ENCODE results near the gene SYT15B.
"Not testable (repeated sequence)": the region's sequence is repeated elsewhere in the genome, so short reads cannot be mapped to it uniquely, and the experiment has no call there.

The SYT15B gene

DNA sequence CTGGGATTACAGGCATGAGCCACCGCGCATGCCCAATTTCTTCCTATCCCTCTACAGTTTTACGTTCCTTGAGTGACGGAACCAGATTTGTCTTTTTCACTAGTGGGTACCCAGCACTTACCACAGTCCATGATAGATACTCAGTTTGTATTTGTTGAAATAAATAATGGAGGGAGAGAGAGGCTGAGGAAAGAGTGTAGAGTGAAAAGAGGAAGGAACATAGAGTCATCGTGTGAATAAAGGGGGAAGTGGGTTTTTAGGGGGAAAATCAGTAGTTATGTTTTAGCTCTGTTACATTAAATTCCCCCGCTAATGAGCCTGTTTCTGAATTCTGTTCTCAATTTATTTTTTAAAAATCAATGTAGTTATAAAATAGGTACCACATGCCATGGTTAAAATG, 37.7 kb downstream of the SYT15B start:
- not testable (repeated sequence) for DNase-seq (ENCODE audit: low spot score)

DNA sequence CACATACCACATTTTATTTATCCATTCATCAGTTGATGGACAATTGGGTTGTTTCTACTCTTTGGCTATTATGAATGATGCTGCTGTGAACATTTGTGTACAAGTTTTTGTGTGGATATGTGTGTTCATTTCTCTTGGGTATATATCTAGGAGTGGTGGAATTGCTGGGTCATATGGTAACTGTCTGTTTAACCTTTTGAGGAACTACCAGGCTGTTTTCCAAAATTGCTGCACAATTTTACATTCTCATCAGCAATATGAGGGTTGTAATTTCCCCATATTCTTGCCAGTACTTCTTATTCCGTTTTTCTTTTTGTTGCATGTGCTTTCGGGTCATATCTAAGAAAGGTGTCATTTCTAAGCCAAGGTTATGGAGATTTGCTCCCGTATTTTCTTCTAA, 38.3 kb downstream of the SYT15B start:
- DNase-seq (ENCODE audit: low spot score), result not testable (repeated sequence)

DNA sequence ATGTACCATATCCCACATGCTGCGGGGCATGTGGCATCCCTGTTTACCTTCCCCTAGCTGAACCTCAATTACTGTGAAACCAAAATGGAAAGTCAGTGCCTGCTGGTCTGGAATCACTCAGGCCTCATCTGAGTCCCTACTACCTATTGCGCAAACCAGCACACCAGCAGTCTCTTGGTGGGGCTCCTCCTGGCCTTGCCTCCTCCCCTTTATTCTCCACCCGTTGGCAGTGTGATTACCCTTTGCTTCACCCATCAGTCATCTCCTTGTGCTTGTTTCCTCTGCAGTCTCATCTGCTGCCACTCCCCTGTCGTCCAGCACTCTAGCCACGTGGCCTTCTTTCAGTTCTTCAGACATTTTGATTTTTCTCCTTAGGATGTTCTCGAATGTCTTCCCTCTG, 39.3 kb downstream of the SYT15B start:
- not testable (repeated sequence) for DNase-seq (ENCODE audit: low spot score)

DNA sequence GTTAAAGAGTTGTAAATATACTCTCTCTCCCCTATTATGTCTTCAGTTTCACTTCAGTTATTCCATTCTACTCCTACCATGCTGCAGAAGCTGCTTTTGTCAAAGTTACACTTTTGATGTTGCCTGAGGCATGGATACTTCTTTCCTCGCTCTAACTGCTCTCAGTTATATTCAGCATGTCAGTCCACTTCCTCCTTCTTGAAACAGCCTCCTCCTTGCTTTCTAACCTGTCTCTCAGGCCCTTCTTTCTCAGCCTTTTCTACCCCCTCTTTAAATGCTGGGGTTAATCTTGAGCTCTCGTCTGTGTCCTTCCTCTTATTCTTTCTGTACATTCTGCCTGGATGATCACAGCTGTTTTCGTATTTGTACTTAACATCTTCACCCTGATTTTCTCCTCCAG, 40.0 kb downstream of the SYT15B start:
- not testable (repeated sequence) for DNase-seq (ENCODE audit: low spot score)

DNA sequence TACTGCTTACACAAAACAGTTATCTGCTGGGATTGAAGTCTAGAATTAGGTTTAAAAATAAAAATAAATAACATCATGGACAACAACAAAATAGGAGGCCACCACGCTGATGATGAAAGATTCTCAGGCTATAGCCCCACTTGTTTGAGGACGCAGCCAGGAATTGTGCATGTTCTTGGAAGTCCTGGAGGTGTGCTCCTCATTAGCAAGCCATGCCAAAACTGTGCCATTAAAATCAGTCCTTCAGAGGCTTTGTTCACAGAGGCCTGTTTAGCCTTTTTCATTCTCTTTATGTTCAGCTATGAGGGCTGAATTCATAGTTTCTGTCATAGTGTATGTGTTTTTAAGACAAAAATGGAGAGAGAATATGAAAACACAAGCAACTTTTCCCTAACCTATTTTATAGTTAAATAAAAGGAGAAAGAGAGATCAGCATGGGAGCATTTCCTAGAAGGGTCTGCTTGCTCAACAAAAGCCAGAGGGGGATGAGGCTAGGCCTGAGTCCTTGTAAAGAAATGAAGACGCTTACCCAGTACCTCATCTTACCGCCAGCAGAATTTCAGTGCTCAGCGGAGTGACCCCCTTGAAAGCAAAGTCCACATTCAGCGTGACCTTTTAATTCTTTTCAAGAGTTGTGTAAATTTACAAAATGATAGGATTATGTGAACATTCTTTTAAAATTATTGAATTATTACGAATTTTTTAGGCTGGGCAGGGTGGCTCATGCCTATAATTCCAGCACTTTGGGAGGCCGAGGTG, 46.2 kb downstream of the SYT15B start:
- not testable (repeated sequence) for DNase-seq (ENCODE audit: low spot score)

All from GM20000 (cell line).